ENCODE measurements around the gene PTPDC1. TPM values are rescaled to one million over a fixed set of nuclear protein-coding genes. Genes with fewer than 3 reads are reported as not detected.
A peak's percentile ranks its signal among the peaks of the same experiment; 100 is the strongest.

The PTPDC1 gene
- total and polyA plus RNA-seq, 2 of the 4 experiments (the other 2 are of a cell fraction) = 3.9 to 6.1 TPM

DNA sequence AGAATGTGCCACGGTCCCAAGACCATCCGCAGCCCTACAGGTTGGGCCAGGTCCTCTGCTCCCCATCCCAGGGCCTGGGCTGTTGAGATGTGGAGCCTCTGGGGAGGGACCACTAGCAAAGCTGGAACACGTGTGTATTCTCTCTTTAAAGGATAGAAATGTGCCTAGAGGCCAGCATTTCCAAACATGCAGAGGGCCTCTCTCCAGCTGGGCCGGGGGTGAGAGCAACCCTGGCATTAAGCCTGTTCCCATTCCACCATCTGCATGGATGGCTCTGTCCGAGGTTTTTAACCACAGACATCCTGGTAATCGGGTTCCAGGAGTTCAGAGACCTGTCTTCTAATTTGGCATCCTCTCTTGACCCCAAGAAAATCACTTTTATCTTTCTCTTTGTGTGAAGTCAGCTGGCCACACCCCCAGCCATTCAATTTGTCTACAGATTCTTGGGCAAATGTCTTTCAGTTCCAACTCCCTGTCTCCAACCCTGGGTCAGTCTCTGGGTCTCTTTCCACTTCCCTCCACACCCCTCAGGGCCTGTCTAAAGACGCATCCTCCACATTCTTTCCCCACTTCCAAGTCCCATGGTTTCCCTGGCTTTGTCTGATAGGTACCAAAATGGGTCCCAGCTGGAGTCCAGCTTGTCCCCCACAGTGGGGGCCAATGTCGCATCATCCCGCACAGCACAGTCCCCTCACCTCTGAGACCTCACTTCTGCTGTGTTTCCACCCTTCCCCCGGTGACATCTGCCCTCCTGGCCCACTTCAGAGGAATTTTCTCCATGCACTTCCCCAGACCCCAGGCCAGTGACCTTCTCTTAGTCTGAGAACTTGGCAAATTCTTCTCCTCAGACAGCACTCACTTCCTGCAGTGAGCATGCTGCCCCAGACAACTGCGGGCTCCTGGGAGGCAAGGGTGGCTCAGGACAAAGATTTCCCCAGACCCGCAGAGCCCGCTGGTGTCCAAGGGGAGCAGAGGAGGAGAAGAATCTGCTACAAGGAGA, 56.8 kb downstream of the PTPDC1 start:
- H2BK20ac ChIP-seq (ENCODE audit: low read depth, low read length) = peak overlapping the region; percentile 82
- WGBS, 2 experiments (ENCODE audit: extremely low coverage in 2 of 2, insufficient read length in 1 of 2) = 69% methylated on average over 5 of the region's 13 CpGs; no CpG with 5 or more reads in 1 of the 2 experiments
- no peaks in the 10 kb centered on the region for H4K20me1 ChIP-seq (ENCODE audit: insufficient read depth, low read length)
- peak overlapping the region; percentile 27 for H4K5ac ChIP-seq (ENCODE audit: low read depth, low read length)
- intact Hi-C loops (cut with micrococcal nuclease) = loop anchor here (1.0 kb wide), 1 partner anchor 25 kb away; no protein-coding TSS in a partner anchor
- H4K91ac ChIP-seq (ENCODE audit: insufficient read depth, low read depth, low read length) = peak overlapping the region; percentile 90
- peak overlapping the region; percentile 86 for H2AK5ac ChIP-seq (ENCODE audit: low read depth, low read length)
- peak overlapping the region; percentile 93; the same call in 1 of the 2 replicates for H3K27ac ChIP-seq (ENCODE audit: insufficient read depth, low read length)
- in situ Hi-C loops (cut with MboI; ENCODE audit: low sequenced_read_pairs) = no loop called here
- peak overlapping the region; percentile 79 for H3K4ac ChIP-seq (ENCODE audit: low read depth, low read length)
- peak overlapping the region; percentile 92 for H2BK120ac ChIP-seq (ENCODE audit: low read depth, low read length)
- H3K27me3 ChIP-seq (ENCODE audit: control insufficient read depth, insufficient read depth, low read length) = no peaks in the 10 kb centered on the region
- H3K9me1 ChIP-seq (ENCODE audit: insufficient read depth, low read length) = peaks cover 17% of the 10 kb centered on the region
- H3K9ac ChIP-seq (ENCODE audit: low read depth, low read length) = no peak overlapping the region
- H3K14ac ChIP-seq (replicated peaks; ENCODE audit: low read depth, low read length) = peak overlapping the region; percentile 71
- no peak overlapping the region for H3K4me3 ChIP-seq (ENCODE audit: insufficient read depth, low read depth, low read length)
- CTCF ChIA-PET = interaction anchor here (0.6 kb wide), 1 partner anchor 67 kb away, joined by 3 read pairs; no protein-coding TSS in a partner anchor
- peak overlapping the region; percentile 81; the same call in 1 of the 3 replicates for H2BK15ac ChIP-seq (ENCODE audit: low read depth, low read length)
- H3K18ac ChIP-seq (ENCODE audit: low read depth, low read length) = peak overlapping the region; percentile 49
- H3K79me1 ChIP-seq (ENCODE audit: low read depth in 1 of 2, low read length in 2 of 2) = 0 out of 4 replicates have a peak, but pooled peaks cover 2 to 4% of the 10 kb centered on the region in 2 experiments
- H3K4me2 ChIP-seq (ENCODE audit: low read depth, low read length) = peak overlapping the region; percentile 32; the same call in 1 of the 2 replicates
- H3K9me3 ChIP-seq (ENCODE audit: control insufficient read depth, insufficient read depth, low read length) = no peaks in the 10 kb centered on the region
- H2BK5ac ChIP-seq (ENCODE audit: low read depth, low read length, poor library complexity, severe bottlenecking) = peak overlapping the region; percentile 44
- POLR2A ChIA-PET (ENCODE audit: unreplicated experiment) = no interaction called here
- peak overlapping the region; percentile 74 for H2AK9ac ChIP-seq (replicated peaks; ENCODE audit: low read depth, low read length, poor library complexity)
- no peaks in the 10 kb centered on the region for H3K36me3 ChIP-seq (ENCODE audit: control insufficient read depth, insufficient read depth, low read length)
- peak overlapping the region; percentile 43; the same call in 1 of the 2 replicates for H3K56ac ChIP-seq (ENCODE audit: extremely low read depth, insufficient read depth, low read length)
- H2AFZ ChIP-seq (replicated peaks; ENCODE audit: low read length, poor library complexity) = peak overlapping the region; percentile 79
- peak overlapping the region; percentile 79 to 90; a peak in 2 of 4 replicates for H4K8ac ChIP-seq (ENCODE audit: low read depth in 2 of 2, low read length in 2 of 2)
- no TSS peak for BruUV-seq (replicated peaks)
- peaks cover 24% of the 10 kb centered on the region for H3K4me1 ChIP-seq (ENCODE audit: control insufficient read depth, insufficient read depth, low read length)
- no peak for DNase-seq
- no peak for ATAC-seq (ENCODE audit: low read depth)
- dilution Hi-C loops (cut with HindIII; ENCODE audit: low sequenced_read_pairs, unreplicated experiment) = no loop called here
- peak overlapping the region; percentile 60 for H3K23ac ChIP-seq (ENCODE audit: low read depth, low read length)
- TF ChIP-seq BHLHE40 (IDR thresholded peaks at IDR 0.05; ENCODE audit: low read depth, low read length) (no peak), MAFK (IDR thresholded peaks at IDR 0.05; ENCODE audit: low read depth, low read length) (no peak), RCOR1 (IDR thresholded peaks at IDR 0.05; ENCODE audit: insufficient replicate concordance, low read length) (no peak), RAD21 (IDR thresholded peaks at IDR 0.05; ENCODE audit: low read length) (no peak), RFX5 (IDR thresholded peaks at IDR 0.05; ENCODE audit: low read depth, low read length) (no peak), CHD1 (IDR thresholded peaks at IDR 0.05; ENCODE audit: low read depth, low read length) (no peak), FOS (IDR thresholded peaks at IDR 0.05; ENCODE audit: low read depth, low read length) (no peak), MAZ (IDR thresholded peaks at IDR 0.05; ENCODE audit: borderline replicate concordance, low read depth, low read length) (no peak), MXI1 (IDR thresholded peaks at IDR 0.05; ENCODE audit: borderline replicate concordance, low read depth, low read length) (no peak)
- TF ChIP-seq, protein P1, sequence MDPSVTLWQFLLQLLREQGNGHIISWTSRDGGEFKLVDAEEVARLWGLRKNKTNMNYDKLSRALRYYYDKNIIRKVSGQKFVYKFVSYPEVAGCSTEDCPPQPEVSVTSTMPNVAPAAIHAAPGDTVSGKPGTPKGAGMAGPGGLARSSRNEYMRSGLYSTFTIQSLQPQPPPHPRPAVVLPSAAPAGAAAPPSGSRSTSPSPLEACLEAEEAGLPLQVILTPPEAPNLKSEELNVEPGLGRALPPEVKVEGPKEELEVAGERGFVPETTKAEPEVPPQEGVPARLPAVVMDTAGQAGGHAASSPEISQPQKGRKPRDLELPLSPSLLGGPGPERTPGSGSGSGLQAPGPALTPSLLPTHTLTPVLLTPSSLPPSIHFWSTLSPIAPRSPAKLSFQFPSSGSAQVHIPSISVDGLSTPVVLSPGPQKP (IDR thresholded peaks at IDR 0.05; ENCODE audit: borderline replicate concordance, low read depth, low read length) = no peak
- TF ChIP-seq, protein P2, sequence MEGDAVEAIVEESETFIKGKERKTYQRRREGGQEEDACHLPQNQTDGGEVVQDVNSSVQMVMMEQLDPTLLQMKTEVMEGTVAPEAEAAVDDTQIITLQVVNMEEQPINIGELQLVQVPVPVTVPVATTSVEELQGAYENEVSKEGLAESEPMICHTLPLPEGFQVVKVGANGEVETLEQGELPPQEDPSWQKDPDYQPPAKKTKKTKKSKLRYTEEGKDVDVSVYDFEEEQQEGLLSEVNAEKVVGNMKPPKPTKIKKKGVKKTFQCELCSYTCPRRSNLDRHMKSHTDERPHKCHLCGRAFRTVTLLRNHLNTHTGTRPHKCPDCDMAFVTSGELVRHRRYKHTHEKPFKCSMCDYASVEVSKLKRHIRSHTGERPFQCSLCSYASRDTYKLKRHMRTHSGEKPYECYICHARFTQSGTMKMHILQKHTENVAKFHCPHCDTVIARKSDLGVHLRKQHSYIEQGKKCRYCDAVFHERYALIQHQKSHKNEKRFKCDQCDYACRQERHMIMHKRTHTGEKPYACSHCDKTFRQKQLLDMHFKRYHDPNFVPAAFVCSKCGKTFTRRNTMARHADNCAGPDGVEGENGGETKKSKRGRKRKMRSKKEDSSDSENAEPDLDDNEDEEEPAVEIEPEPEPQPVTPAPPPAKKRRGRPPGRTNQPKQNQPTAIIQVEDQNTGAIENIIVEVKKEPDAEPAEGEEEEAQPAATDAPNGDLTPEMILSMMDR (conservative IDR thresholded peaks at IDR 0.05; ENCODE audit: low read depth, low read length) = no peak
- TF ChIP-seq, protein P3, sequence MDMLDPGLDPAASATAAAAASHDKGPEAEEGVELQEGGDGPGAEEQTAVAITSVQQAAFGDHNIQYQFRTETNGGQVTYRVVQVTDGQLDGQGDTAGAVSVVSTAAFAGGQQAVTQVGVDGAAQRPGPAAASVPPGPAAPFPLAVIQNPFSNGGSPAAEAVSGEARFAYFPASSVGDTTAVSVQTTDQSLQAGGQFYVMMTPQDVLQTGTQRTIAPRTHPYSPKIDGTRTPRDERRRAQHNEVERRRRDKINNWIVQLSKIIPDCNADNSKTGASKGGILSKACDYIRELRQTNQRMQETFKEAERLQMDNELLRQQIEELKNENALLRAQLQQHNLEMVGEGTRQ (IDR thresholded peaks at IDR 0.05; ENCODE audit: low read depth, low read length) = no peak
